ACC112 (cell line): ENCODE data around the gene TRAK1.
A peak's percentile ranks its signal among the peaks of the same experiment; 100 is the strongest.

Source experiments
- H2AFZ ChIP-seq: fragments of 200-600 bp; sonication (generic); one replicate; pipeline ENCODE4 v1.6.0; 2017; ENCODE audit warnings: antibody characterized with exemption, low read length; ENCODE audit not compliant: unreplicated experiment
- H3K27ac ChIP-seq: fragments of 200-600 bp; sonication (generic); 2 replicates; pipeline ENCODE4 v1.5.1; 2014; ENCODE audit warnings: low read depth, mild to moderate bottlenecking, antibody characterized with exemption, low read length, moderate library complexity
- H3K27me3 ChIP-seq: fragments of 200-600 bp; sonication (generic); 2 replicates; pipeline ENCODE4 v1.6.1; 2014; ENCODE audit warnings: mild to moderate bottlenecking, antibody characterized with exemption, low read length, moderate library complexity, mixed read lengths; ENCODE audit not compliant: insufficient read depth
- H3K36me3 ChIP-seq: fragments of 200-600 bp; sonication (generic); 2 replicates; pipeline ENCODE4 v1.6.1; 2016; ENCODE audit warnings: mild to moderate bottlenecking, antibody characterized with exemption, low read length, moderate library complexity, mixed read lengths; ENCODE audit not compliant: insufficient read depth
- H3K4me1 ChIP-seq: fragments of 200-600 bp; sonication (generic); one replicate; pipeline ENCODE4 v1.6.1; 2016; ENCODE audit warnings: low read length, mixed read lengths; ENCODE audit not compliant: insufficient read depth, unreplicated experiment, control insufficient read depth
- H3K4me3 ChIP-seq: fragments of 200-600 bp; sonication (generic); 2 replicates; pipeline ENCODE4 v1.5.1; 2014; ENCODE audit warnings: mild to moderate bottlenecking, low read depth, low read length
- H3K79me2 ChIP-seq: fragments of 200-600 bp; sonication (generic); one replicate; pipeline ENCODE4 v1.6.0; 2016; ENCODE audit warnings: low read length; ENCODE audit not compliant: control insufficient read depth, unreplicated experiment, insufficient read depth

Gene TRAK1

DNA sequence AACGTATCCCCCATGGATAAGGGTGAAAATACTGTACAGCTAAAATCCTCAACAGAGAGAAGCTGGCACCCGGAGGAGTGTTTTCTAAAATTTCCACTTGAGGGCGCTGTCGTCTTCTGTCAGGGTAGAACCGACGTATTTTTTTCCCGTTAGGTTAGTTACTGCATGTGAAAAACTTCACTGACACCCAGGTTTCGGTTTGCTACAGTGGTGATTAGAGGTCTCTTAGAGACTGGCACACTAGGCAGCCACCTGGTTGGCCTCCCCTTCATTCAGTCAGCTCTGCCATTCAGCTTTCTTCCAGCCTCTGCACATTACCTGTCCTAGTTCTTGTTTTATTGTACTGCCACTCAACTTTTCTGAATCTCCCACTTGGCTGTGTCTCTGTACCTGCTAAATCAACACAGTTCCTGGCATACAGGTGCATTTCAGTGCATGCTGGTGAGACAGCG is 156.4 kb downstream of the TRAK1 start:
- H3K79me2 ChIP-seq: no peaks in the 10 kb centered on the region
- H3K27me3 ChIP-seq: peaks cover 55% of the 10 kb centered on the region
- peak overlapping the region; percentile 42; the same call in 1 of the 2 replicates for H3K4me3 ChIP-seq
- no peak overlapping the region for H3K27ac ChIP-seq
- no peaks in the 10 kb centered on the region for H3K4me1 ChIP-seq
- H2AFZ ChIP-seq: no peak overlapping the region
- H3K36me3 ChIP-seq: no peaks in the 10 kb centered on the region

DNA sequence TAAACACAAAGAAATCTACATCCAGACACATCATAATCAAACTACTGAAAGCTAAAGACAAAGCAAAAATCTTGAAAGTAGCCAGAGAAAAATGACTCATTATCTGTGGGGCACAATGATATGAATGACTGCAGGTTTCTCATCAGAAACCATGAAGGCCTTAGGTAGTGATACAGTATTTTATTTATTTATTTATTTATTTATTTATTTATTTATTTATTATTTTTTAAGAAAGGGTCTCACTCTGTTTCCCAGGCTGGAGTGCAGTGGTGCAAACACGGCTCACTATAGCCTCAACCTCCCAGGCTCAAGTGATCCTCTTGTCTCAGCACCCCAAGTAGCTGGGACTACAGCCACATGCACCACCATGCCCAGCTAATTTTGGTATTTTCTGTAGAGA is 159.6 kb downstream of the TRAK1 start:
- Histone ChIP-seq H2AFZ (no peak overlapping the region), H3K27me3 (peaks cover 42% of the 10 kb centered on the region), H3K27ac (no peak overlapping the region), H3K4me3 (no peak overlapping the region), H3K79me2 (no peaks in the 10 kb centered on the region), H3K36me3 (no peaks in the 10 kb centered on the region), H3K4me1 (peaks cover 10% of the 10 kb centered on the region)

DNA sequence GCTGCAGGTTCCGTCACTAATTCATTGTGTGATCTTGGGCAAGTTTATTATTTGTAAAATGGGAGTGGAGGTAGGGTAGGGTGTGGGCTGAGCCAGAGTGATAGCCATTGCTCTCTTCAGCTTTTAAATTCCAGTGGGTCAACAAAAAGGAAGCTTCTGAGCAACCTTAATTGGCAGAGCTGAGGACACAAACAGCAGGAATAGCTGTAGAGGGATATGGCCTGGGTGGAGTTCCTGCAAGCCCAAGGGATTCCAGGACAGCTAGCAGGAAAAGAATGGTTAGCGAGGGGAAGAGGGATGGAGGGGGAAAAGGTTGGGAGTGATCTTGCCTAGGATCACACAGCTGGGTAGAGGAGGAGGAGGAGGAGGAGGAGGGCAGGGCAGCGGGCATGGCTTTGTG is 163.4 kb downstream of the TRAK1 start:
- no peaks in the 10 kb centered on the region for H3K36me3 ChIP-seq
- no peak overlapping the region for H2AFZ ChIP-seq
- peaks cover 20% of the 10 kb centered on the region for H3K27me3 ChIP-seq
- H3K4me3 ChIP-seq: no peak overlapping the region
- peaks cover 20% of the 10 kb centered on the region for H3K4me1 ChIP-seq
- no peaks in the 10 kb centered on the region for H3K79me2 ChIP-seq
- H3K27ac ChIP-seq: no peak overlapping the region

DNA sequence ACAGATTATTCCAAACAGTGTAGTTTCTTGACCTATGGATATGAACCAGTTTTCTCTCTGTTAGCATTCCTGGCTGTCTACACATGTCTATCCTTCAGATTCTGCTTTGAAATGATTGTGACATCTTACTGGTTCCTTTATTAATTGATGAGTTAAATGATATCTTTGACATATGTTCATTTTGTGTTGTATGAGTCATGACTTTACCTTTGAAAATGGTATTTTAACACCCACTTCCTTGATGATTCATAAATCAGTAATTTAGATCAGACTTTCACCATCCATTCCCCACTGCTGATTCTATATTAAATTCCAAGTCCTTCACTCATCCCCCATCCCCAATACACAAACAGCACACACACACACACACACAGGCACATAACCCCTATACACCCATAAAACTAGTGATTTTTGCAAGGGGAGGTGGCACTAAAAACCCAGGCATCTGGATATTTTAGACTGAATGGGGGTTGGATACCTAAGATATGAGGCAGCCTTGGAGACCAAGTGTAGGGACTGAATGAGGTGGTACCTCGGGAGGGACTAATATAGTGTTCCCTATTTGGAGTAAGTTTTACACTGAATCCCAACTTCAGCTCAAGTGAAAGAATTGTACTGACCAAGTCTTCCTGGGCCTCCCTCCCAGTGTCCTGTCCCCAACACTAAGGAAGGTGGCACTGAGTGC is 165.1 kb downstream of the TRAK1 start:
- H3K79me2 ChIP-seq: no peaks in the 10 kb centered on the region
- H2AFZ ChIP-seq: no peak overlapping the region
- peak overlapping the region; percentile 5; the same call in 1 of the 2 replicates for H3K4me3 ChIP-seq
- H3K36me3 ChIP-seq: no peaks in the 10 kb centered on the region
- peaks cover 22% of the 10 kb centered on the region for H3K27me3 ChIP-seq
- H3K27ac ChIP-seq: no peak overlapping the region
- peaks cover 20% of the 10 kb centered on the region for H3K4me1 ChIP-seq

DNA sequence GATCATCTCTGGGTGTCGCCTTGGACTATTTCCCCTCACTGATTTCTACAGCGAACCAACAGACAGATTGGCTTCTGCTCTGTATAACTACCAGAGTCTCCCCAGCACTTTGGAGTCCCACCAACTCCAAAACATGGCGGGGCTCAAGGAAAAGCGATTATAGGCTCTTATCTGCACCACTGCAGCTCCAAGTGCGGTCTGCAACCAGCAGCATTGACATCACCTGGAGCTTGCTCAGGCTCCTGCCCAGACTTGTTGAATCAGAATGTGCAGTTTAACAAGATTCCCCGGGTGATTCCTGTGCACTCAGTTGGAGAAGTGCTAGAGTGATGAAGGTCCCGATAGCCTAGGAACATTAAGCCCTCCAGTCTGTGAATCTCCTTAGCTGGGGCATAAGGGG is 165.8 kb downstream of the TRAK1 start:
- Histone ChIP-seq H3K36me3 (no peaks in the 10 kb centered on the region), H3K27ac (no peak overlapping the region), H3K4me3 (no peak overlapping the region), H3K79me2 (no peaks in the 10 kb centered on the region), H2AFZ (no peak overlapping the region), H3K4me1 (peaks cover 20% of the 10 kb centered on the region), H3K27me3 (peaks cover 23% of the 10 kb centered on the region)

DNA sequence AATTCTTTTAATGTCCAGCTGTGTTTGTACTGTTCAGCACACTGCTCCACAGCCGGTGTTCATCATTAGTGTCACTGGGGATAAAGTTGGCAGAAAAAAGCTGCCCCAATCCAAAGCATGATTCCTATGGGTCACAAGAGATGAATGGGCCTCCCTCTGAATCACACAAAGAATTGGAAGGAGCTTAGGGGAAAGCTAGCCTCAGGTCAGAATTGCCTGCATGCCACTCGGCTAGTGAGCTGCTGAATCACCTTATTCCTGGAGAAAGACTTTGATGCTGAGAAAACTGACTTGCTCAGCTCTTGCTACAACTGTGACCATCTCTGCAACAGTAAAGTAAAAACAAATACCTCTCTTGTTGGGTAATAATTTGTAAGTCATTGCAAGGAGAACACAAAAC is 171.4 kb downstream of the TRAK1 start:
- Histone ChIP-seq H3K27ac (no peak overlapping the region), H3K27me3 (peaks cover 68% of the 10 kb centered on the region), H3K4me1 (peaks cover 6% of the 10 kb centered on the region), H3K4me3 (no peak overlapping the region), H3K36me3 (no peaks in the 10 kb centered on the region), H3K79me2 (no peaks in the 10 kb centered on the region), H2AFZ (no peak overlapping the region)

DNA sequence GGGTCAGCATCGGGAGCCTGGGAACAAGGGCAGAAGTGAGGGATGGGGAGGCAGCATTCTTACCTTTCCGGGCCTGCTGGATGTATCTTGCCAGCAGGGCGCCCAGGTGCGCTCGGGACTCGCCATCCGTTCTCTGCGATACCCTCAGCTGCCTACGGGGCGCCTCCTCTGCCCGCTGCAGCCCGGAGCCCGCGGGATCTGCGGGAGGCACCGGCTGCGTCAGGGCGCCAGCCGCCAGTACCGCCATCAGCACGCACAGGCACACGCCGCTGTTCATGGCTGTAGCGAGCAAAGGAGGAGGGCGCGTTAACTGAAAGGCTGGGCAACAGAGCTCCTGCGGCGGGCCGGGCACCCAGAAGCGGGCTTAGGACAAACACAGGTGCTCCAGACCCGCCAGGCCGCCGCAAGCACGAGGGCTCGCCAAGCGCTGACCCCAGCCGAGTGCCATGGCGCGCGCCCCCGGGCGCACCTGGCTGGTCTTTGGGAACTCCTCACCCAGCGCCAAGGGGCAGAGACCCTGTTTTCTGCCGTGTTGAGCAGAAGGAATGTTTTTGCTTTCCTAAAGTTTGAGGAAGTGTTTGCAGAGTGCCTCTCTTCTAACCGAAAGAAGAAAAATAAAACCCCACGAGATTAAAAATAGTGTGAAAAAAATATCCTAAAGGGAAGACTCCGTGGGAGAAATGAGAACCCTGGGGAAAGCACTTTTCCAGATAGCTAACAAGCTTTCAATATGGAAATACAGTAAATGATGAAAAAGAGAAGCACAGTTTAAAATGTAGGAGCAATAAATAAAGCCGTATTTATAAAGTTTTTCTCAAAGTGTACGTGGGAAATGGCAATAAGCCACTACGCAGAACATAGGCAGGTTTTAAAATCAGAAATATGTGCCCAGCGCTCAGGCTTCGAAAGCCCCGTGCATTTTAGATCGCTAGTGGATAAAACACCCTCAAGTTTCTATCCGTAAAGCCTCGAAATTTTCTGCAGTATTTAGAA is 172.5 kb downstream of the TRAK1 start:
- H3K27ac ChIP-seq: no peak overlapping the region
- no peaks in the 10 kb centered on the region for H3K36me3 ChIP-seq
- peaks cover 6% of the 10 kb centered on the region for H3K4me1 ChIP-seq
- H2AFZ ChIP-seq: no peak overlapping the region
- no peaks in the 10 kb centered on the region for H3K79me2 ChIP-seq
- H3K27me3 ChIP-seq: peaks cover 76% of the 10 kb centered on the region
- H3K4me3 ChIP-seq: peak overlapping the region; percentile 38; the same call in 1 of the 2 replicates

DNA sequence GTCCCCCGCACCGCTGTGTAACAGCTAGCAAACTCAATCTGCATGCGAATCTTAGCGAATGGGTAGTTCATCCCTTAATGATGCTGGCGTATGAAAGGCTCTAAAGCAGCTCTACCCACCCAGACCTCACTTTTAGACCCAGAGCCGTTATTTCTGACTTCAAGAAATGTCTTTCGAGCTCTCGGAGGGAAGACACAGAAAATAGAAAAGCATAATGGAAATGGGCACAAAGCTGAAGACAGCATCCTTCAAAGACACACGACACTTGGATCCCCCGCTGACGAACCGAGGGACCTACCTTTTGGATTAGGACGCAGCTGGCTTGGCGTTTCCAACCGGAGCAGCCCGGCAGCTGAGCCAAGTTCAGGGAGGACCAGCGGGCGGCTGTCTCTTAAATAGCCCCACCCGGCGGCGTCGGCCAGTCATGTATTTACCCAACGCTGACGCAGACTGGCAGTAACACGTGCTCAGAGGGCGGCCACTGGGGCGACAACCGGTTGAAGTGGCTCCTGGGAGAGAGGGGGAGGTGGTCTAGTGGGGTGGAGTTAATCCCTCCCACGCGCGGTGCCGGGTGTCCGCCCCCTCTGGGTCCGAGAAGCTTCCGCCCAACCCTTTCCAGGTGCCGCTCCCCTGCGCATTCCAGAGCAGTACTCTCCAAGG is 173.4 kb downstream of the TRAK1 start:
- H3K36me3 ChIP-seq: no peaks in the 10 kb centered on the region
- peaks cover 6% of the 10 kb centered on the region for H3K4me1 ChIP-seq
- no peaks in the 10 kb centered on the region for H3K79me2 ChIP-seq
- peaks cover 85% of the 10 kb centered on the region for H3K27me3 ChIP-seq
- no peak overlapping the region for H2AFZ ChIP-seq
- peak overlapping the region; percentile 47; the same call in 1 of the 2 replicates for H3K4me3 ChIP-seq
- H3K27ac ChIP-seq: no peak overlapping the region

DNA sequence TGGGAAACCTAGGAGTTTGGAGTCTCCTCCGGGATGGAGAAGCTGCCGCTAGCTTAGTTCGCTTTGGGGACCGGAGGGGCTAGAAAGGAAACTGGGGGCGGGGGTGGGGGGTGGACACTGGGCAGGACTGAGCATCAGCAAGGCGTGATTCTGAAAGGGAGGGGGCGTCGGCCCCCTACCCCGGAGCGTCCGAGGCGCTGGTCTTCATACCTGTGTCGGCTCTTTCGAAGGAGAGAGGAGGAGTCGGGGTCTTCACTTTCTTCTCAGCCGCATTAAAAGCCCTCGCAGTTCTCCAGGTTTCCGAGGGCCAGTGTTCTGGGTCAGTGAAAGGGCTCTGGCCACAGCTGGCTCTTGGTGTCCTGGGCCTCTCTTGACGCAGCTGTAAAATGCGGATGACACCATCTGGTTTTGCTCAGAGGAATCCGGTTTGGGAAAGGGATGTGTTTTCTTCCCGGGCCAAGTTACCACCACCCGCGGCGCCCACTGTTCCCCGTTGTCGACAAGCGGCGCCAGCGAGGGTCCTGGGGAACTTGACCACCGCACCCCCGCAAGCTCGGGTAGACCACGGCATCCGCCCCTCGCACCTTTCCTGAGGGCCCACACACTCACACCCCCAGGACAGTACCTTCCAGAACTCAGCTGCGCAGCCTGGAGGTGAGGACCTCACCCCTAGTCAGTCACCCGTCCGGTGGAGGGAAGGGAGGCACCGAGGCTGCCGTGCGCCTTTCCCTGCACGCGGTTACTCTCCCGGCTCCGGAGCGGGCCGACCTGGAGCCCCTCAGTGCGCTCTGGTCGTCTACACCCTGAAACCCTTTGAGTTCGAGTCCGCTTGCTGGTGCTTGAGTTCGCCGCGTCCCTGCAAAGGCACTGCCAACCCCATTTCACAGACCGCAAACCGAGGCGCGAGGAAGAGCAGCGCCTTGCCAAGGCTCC is 174.2 kb downstream of the TRAK1 start:
- Histone ChIP-seq H3K79me2 (no peaks in the 10 kb centered on the region), H3K36me3 (no peaks in the 10 kb centered on the region), H3K4me1 (peaks cover 6% of the 10 kb centered on the region), H3K4me3 (peak overlapping the region; percentile 47; the same call in 1 of the 2 replicates), H3K27me3 (peaks cover 87% of the 10 kb centered on the region), H3K27ac (no peak overlapping the region), H2AFZ (no peak overlapping the region)
